OCI-LY3 (cell line): ENCODE measurements around the gene CTSE.
A peak's percentile ranks its signal among the peaks of the same experiment; 100 is the strongest.
"Not testable (repeated sequence)": the region's sequence is repeated elsewhere in the genome, so short reads cannot be mapped to it uniquely, and the experiment has no call there.

ENCODE experiments used
- H2AFZ ChIP-seq: fragments of 200-600, 300-600 bp; shearing (Covaris generic); 2 replicates; pipeline ENCODE4 v1.6.0; 2014; ENCODE audit warnings: antibody characterized with exemption, low read depth, low read length
- H3K27ac ChIP-seq: fragments of 200-600, 300-600 bp; sonication (generic); 2 replicates; pipeline ENCODE4 v1.5.1; 2014; ENCODE audit warnings: mild to moderate bottlenecking, low read length, moderate library complexity, mixed read lengths
- H3K27me3 ChIP-seq: fragments of 200-600, 300-600 bp; sonication (generic); 2 replicates; pipeline ENCODE4 v1.6.1; 2014; ENCODE audit warnings: low read depth, low read length, mixed read lengths
- H3K36me3 ChIP-seq: fragments of 200-600, 300-600 bp; sonication (generic); replicated peaks from 2 replicates; pipeline ENCODE3; 2014; ENCODE audit warnings: low read depth, low read length, mixed read lengths
- H3K4me1 ChIP-seq: fragments of 300-600, 200-600 bp; sonication (generic); 2 replicates; pipeline ENCODE4 v1.6.1; 2014; ENCODE audit warnings: low read length, mixed read lengths
- H3K4me2 ChIP-seq: fragments of 200-600, 300-600 bp; sonication (generic); 2 replicates; pipeline ENCODE4 v1.6.1; 2014; ENCODE audit warnings: low read length, mixed read lengths
- H3K4me3 ChIP-seq: fragments of 300-600, 200-600 bp; sonication (generic); 2 replicates; pipeline ENCODE4 v1.5.1; 2014; ENCODE audit warnings: antibody characterized with exemption, mild to moderate bottlenecking, low read length, moderate library complexity
- H3K79me2 ChIP-seq: fragments of 300-600, 200-600 bp; shearing (Covaris generic); 2 replicates; pipeline ENCODE4 v1.6.1; 2014; ENCODE audit warnings: mild to moderate bottlenecking, low read length, mixed read lengths
- H3K9ac ChIP-seq: fragments of 300-600, 200-600 bp; shearing (Covaris generic); 2 replicates; pipeline ENCODE4 v1.6.0; 2014; ENCODE audit warnings: mild to moderate bottlenecking, low read length, moderate library complexity
- H3K9me3 ChIP-seq: fragments of 200-600, 300-600 bp; shearing (Covaris generic); 2 replicates; pipeline ENCODE4 v1.6.1; 2014; ENCODE audit warnings: low read length, mixed read lengths; ENCODE audit not compliant: insufficient read depth
- H4K20me1 ChIP-seq: fragments of 200-600, 300-600 bp; sonication (generic); 2 replicates; pipeline ENCODE4 v1.6.1; 2016; ENCODE audit warnings: low read length, mixed read lengths; ENCODE audit not compliant: insufficient read depth
- EZH2phosphoT487 ChIP-seq: fragments of 200-600 bp; shearing (Covaris generic); IDR thresholded peaks from 2 replicates; pipeline ENCODE4 v1.6.1; 2018; ENCODE audit warnings: antibody characterized with exemption, mixed run types, low read depth
- TF ChIP-seq, protein P1 (sequence below): fragments of 200-600, 300-600 bp; sonication (generic); IDR thresholded peaks from 2 replicates; pipeline ENCODE4 v1.5.1; 2014; ENCODE audit warnings: antibody characterized with exemption, low read length, low read depth

The CTSE gene

DNA sequence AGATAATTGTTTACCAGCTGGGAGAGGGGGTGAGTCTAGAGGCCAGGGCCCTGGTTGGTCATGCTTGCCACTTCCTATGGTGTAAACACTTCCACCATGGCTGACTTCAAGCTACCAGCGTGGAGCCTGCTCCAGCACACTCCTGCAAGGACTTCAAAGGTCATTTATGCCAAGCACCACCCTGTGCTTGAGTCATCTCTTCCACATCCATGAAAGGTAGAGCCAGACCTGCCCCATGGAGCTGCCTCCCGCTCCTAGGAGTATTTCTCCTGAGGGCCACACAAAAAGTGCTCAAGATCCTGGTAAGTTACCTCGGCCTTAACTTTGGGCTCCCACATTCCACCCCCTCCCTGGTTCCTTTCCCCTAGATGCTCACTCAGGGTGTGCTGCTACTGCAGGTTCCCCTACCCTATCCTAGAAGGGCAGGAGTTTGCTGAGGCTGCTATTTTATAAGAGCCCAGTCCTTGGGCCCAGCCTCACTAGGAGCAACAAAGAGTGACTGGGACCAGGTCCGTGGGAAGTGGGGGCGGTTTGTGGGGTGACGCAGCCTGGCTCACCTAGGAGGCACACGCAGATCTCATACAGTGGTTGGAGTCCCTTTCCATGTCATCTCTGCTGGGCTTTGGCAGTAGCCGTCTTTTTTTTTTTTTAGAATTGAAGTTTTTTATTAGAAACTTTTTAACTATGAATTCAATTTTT lies 22.9 kb downstream of the CTSE start:
- peak overlapping the region; percentile 84 for H3K4me2 ChIP-seq
- H3K9me3 ChIP-seq = peaks cover 5% of the 10 kb centered on the region; the same call in 1 of the 2 replicates
- 0 out of 2 replicates have a peak overlapping the region, but pooled peaks have one; percentile 47 for H3K9ac ChIP-seq
- H3K27me3 ChIP-seq = no peaks in the 10 kb centered on the region
- no peak overlapping the region for H2AFZ ChIP-seq
- H3K36me3 ChIP-seq = no peaks in the 10 kb centered on the region
- H3K27ac ChIP-seq = no peak overlapping the region
- no peak overlapping the region for H3K4me3 ChIP-seq
- H3K79me2 ChIP-seq = peaks cover 8% of the 10 kb centered on the region; the same call in 1 of the 2 replicates
- no peak for TF ChIP-seq EZH2phosphoT487
- peaks cover 45% of the 10 kb centered on the region for H3K4me1 ChIP-seq
- no peaks in the 10 kb centered on the region for H4K20me1 ChIP-seq

DNA sequence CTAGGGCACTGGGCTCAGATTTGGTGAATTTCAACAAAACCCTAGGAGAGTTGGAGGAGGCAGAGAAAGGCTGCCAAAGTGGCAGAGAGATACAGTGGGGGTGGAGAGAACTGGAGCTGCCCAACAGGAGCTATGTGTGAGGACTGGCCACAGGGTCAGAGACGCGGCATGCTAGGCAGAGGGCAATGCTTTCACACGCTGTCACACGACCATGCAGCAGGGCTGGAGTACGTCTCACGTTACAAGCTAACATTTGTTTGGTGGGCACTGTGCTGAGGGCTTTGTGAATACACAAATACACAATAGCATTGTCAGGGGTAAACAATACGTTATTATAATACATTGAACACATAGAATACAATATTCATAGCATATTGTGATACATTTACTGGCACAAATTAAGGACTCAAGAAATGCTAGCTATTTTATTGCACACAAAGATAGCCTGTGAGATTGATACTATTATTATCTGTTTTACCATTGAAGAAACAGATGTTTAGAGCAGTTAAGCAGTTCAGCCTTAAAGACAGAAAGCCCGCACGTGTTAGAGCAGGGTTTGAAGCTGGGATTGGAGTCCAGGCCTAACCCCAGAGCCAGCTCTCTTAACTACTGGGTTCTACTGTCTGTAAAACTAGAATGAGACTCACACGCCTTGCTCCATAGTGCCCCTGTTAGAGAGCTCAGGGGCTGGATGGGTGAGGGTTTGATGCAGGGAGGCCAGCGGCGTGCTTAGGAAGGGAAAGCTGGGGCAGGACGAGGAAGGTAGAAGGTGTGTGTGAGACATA lies 25.0 kb downstream of the CTSE start:
- no peak overlapping the region for H3K4me3 ChIP-seq
- no peak overlapping the region for H3K9ac ChIP-seq
- H3K27ac ChIP-seq = no peak overlapping the region
- no peaks in the 10 kb centered on the region for H4K20me1 ChIP-seq
- H3K9me3 ChIP-seq = peaks cover 5% of the 10 kb centered on the region; the same call in 1 of the 2 replicates
- H3K79me2 ChIP-seq = 0 out of 2 replicates have a peak, but pooled peaks cover 3% of the 10 kb centered on the region
- no peak overlapping the region for H2AFZ ChIP-seq
- no peaks in the 10 kb centered on the region for H3K27me3 ChIP-seq
- H3K36me3 ChIP-seq = no peaks in the 10 kb centered on the region
- no peak overlapping the region for H3K4me2 ChIP-seq
- H3K4me1 ChIP-seq = peaks cover 38% of the 10 kb centered on the region
- TF ChIP-seq, protein P1, sequence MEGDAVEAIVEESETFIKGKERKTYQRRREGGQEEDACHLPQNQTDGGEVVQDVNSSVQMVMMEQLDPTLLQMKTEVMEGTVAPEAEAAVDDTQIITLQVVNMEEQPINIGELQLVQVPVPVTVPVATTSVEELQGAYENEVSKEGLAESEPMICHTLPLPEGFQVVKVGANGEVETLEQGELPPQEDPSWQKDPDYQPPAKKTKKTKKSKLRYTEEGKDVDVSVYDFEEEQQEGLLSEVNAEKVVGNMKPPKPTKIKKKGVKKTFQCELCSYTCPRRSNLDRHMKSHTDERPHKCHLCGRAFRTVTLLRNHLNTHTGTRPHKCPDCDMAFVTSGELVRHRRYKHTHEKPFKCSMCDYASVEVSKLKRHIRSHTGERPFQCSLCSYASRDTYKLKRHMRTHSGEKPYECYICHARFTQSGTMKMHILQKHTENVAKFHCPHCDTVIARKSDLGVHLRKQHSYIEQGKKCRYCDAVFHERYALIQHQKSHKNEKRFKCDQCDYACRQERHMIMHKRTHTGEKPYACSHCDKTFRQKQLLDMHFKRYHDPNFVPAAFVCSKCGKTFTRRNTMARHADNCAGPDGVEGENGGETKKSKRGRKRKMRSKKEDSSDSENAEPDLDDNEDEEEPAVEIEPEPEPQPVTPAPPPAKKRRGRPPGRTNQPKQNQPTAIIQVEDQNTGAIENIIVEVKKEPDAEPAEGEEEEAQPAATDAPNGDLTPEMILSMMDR = no peak
- no peak for TF ChIP-seq EZH2phosphoT487

DNA sequence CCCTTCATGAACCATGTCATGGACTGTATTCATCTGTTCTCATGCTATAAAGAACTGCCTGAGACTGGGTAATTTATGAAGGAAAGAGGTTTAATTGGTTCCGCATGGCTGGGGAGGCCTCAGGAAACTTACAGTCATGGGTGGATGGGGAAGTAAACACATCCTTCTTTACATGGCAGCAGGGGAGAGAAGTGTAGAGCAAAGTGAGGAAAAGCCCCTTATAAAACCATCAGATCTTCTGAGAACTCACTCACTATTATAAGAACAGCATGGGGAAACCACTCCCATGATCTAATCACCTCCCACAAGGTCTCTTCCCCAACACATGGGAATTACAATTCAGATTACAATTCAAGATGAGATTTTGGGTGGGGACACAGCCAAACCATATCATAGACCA lies 27.1 kb downstream of the CTSE start:
- H3K4me3 ChIP-seq, H3K9ac ChIP-seq, H4K20me1 ChIP-seq, H3K36me3 ChIP-seq, H3K27ac ChIP-seq, H2AFZ ChIP-seq, H3K79me2 ChIP-seq, H3K4me2 ChIP-seq, H3K9me3 ChIP-seq, H3K27me3 ChIP-seq: not testable (repeated sequence)
- H3K4me1 ChIP-seq = peaks cover 18% of the 10 kb centered on the region

DNA sequence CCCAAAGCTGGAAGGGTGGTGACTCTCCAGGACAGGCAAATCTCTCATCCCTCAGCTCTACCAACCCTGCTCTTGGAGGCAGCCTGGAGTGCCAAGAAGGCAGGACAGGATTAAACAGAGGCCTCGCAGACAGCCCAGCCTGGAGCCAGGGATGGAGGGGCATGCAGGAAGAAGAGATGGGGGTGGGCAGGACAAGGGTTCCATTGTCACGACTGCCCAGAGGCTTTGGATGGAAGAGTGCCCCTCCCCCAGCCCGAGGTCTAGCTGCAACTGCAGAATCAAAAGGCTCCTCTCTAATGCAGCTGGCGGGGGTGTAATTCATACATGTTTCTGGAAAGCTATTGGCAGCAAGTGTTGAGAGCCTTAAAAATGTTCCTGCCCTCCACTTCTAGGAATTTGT lies 29.3 kb downstream of the CTSE start:
- Histone ChIP-seq H3K27ac (no peak overlapping the region), H3K4me2 (no peak overlapping the region), H3K27me3 (no peaks in the 10 kb centered on the region), H4K20me1 (no peaks in the 10 kb centered on the region), H3K9me3 (peaks cover 5% of the 10 kb centered on the region; the same call in 1 of the 2 replicates), H3K79me2 (no peaks in the 10 kb centered on the region), H3K9ac (no peak overlapping the region), H3K4me3 (no peak overlapping the region), H3K4me1 (peaks cover 21% of the 10 kb centered on the region), H3K36me3 (no peaks in the 10 kb centered on the region), H2AFZ (no peak overlapping the region)
- TF ChIP-seq, protein P1 = no peak
- no peak for TF ChIP-seq EZH2phosphoT487

DNA sequence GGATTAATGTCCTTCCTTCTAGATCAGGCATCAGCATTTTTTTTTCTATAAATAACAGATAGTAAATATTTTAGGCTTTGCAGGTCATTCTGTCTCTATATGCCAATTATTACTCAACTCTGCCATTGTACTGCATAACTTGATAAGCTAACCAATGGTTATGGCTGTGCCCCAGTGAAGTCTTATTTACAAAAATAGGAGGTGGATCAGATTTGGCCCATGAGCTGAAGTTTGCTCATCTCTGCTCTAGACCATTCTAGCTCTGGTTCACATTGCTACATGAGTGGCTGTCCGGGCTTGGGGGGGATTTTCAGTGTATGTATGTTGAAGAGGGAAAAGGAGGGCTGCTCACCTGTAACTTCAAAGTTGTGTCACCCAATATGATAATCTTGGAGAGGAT lies 30.6 kb downstream of the CTSE start:
- Histone ChIP-seq H3K9ac (no peak overlapping the region), H3K79me2 (no peaks in the 10 kb centered on the region), H3K36me3 (no peaks in the 10 kb centered on the region), H3K9me3 (peaks cover 5% of the 10 kb centered on the region; the same call in 1 of the 2 replicates), H3K27ac (no peak overlapping the region), H4K20me1 (no peaks in the 10 kb centered on the region), H3K4me3 (no peak overlapping the region), H3K4me2 (no peak overlapping the region), H2AFZ (no peak overlapping the region), H3K4me1 (peaks cover 25% of the 10 kb centered on the region), H3K27me3 (no peaks in the 10 kb centered on the region)
- TF ChIP-seq, protein P1 = no peak
- no peak for TF ChIP-seq EZH2phosphoT487
